ENCODE measurements around the gene SLC46A1.

Gene SLC46A1

GRCh38 chr17:28390141-28390540, 15.9 kb downstream of the SLC46A1 start (continued):
- TF ChIP-seq ESRRG (CRISPR knock-in tag; IDR thresholded peaks at IDR 0.05) (no peak), ZNF565 (CRISPR knock-in tag; conservative IDR thresholded peaks at IDR 0.05; ENCODE audit: low read depth) (no peak), ZFP30 (CRISPR knock-in tag; IDR thresholded peaks at IDR 0.05) (no peak), ZC3H10 (CRISPR knock-in tag; IDR thresholded peaks at IDR 0.05) (no peak), POU6F1 (CRISPR knock-in tag; IDR thresholded peaks at IDR 0.05; ENCODE audit: borderline replicate concordance, low read depth) (no peak)

GRCh38 chr17:28388106-28388505, 17.9 kb downstream of the SLC46A1 start:
- no peak for TF ChIP-seq BACH2 (CRISPR knock-in tag; IDR thresholded peaks at IDR 0.05; ENCODE audit: borderline replicate concordance)
- no peak for TF ChIP-seq ESRRG (CRISPR knock-in tag; IDR thresholded peaks at IDR 0.05)
- no peak for TF ChIP-seq ZFP30 (CRISPR knock-in tag; IDR thresholded peaks at IDR 0.05)
- TF ChIP-seq TSHZ2 (CRISPR knock-in tag; IDR thresholded peaks at IDR 0.05): no peak
- no peak for TF ChIP-seq TOX (CRISPR knock-in tag; IDR thresholded peaks at IDR 0.05; ENCODE audit: borderline replicate concordance)
- no peak for TF ChIP-seq PATZ1 (CRISPR knock-in tag; IDR thresholded peaks at IDR 0.05; ENCODE audit: borderline replicate concordance)
- no peak for TF ChIP-seq PPARA (CRISPR knock-in tag; IDR thresholded peaks at IDR 0.05; ENCODE audit: borderline replicate concordance)
- TF ChIP-seq RARB (CRISPR knock-in tag; IDR thresholded peaks at IDR 0.05): no peak
- no peak for TF ChIP-seq ZC3H10 (CRISPR knock-in tag; IDR thresholded peaks at IDR 0.05)
- no peak for TF ChIP-seq SNAI2 (CRISPR knock-in tag; IDR thresholded peaks at IDR 0.05)
- no peak for TF ChIP-seq CSRNP3 (CRISPR knock-in tag; IDR thresholded peaks at IDR 0.05)
- ATAC-seq: no peak

- ATAC-seq: no peak
- TF ChIP-seq ESRRG (CRISPR knock-in tag; IDR thresholded peaks at IDR 0.05): no peak
- TF ChIP-seq ARNTL (CRISPR knock-in tag; IDR thresholded peaks at IDR 0.05; ENCODE audit: borderline replicate concordance, low read depth): no peak
- no peak for TF ChIP-seq OSR1 (CRISPR knock-in tag; IDR thresholded peaks at IDR 0.05)
- no peak for TF ChIP-seq ZNF70 (CRISPR knock-in tag; IDR thresholded peaks at IDR 0.05)
- TF ChIP-seq TCF4 (CRISPR knock-in tag; IDR thresholded peaks at IDR 0.05; ENCODE audit: borderline replicate concordance): no peak
These were observed 19.6 kb downstream of the SLC46A1 start for GRCh38 chr17:28386391-28386790.

- TF ChIP-seq PPARA (CRISPR knock-in tag; IDR thresholded peaks at IDR 0.05; ENCODE audit: borderline replicate concordance) (no peak), TSHZ2 (CRISPR knock-in tag; IDR thresholded peaks at IDR 0.05) (no peak), SNAI2 (CRISPR knock-in tag; IDR thresholded peaks at IDR 0.05) (no peak), PATZ1 (CRISPR knock-in tag; IDR thresholded peaks at IDR 0.05; ENCODE audit: borderline replicate concordance) (no peak), RARB (CRISPR knock-in tag; IDR thresholded peaks at IDR 0.05) (no peak), OSR1 (CRISPR knock-in tag; IDR thresholded peaks at IDR 0.05) (no peak), CSRNP3 (CRISPR knock-in tag; IDR thresholded peaks at IDR 0.05) (no peak), TOX (CRISPR knock-in tag; IDR thresholded peaks at IDR 0.05; ENCODE audit: borderline replicate concordance) (no peak), ZC3H10 (CRISPR knock-in tag; IDR thresholded peaks at IDR 0.05) (no peak), TCF4 (CRISPR knock-in tag; IDR thresholded peaks at IDR 0.05; ENCODE audit: borderline replicate concordance) (no peak), ESRRG (CRISPR knock-in tag; IDR thresholded peaks at IDR 0.05) (no peak)
- no peak for ATAC-seq
These were observed 20.6 kb downstream of the SLC46A1 start for GRCh38 chr17:28385406-28385805.

All from SK-N-SH treated with all-trans-retinoic acid at 6 μM for 48 hours (cell line).